SW 1271 (cell line): Measurements from ENCODE around the gene ADAT3.
A peak's percentile ranks its signal among the peaks of the same experiment; 100 is the strongest.
"Not testable (repeated sequence)": the region's sequence is repeated elsewhere in the genome, so short reads cannot be mapped to it uniquely, and the experiment has no call there.

Experiments used
- DNase-seq, 2 experiments: peaks; one replicate each; lab custom pipeline; 2025; lab: John Stamatoyannopoulos, UW

Gene ADAT3

GRCh38 chr19:1866693-1867348 lies 38.4 kb upstream of the ADAT3 start:
- DNase-seq = no peak

- no peak for DNase-seq
These were observed 37.9 kb upstream of the ADAT3 start for GRCh38 chr19:1867349-1867724.

GRCh38 chr19:1868971-1869370 lies 36.2 kb upstream of the ADAT3 start:
- no peak for DNase-seq

GRCh38 chr19:1871140-1871597 lies 34.0 kb upstream of the ADAT3 start:
- no peak for DNase-seq

DNA sequence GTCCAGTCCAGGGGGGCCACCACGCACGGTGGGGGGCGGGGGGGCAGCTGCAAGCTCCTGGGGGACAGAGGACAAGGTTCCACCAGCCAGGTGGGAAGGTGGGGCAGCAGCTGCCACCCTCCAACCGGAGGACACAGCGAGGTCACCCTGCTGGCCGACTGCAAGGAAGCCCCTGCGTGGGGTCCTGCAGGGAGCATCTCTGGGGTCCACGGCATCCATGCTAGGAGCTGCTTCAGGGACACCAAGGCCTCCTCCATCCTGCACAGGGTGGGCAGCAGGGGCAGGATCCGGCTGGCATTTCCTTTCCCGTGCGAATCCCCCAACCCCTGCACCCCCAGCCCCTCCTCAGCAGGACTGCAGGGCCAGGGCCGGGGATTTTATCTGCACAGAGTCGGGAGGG lies 33.6 kb upstream of the ADAT3 start:
- DNase-seq = no peak

- no peak for DNase-seq
These were observed 32.2 kb upstream of the ADAT3 start for GRCh38 chr19:1872807-1873523.

- no peak for DNase-seq
These were observed 31.4 kb upstream of the ADAT3 start for GRCh38 chr19:1873524-1874473.

DNA sequence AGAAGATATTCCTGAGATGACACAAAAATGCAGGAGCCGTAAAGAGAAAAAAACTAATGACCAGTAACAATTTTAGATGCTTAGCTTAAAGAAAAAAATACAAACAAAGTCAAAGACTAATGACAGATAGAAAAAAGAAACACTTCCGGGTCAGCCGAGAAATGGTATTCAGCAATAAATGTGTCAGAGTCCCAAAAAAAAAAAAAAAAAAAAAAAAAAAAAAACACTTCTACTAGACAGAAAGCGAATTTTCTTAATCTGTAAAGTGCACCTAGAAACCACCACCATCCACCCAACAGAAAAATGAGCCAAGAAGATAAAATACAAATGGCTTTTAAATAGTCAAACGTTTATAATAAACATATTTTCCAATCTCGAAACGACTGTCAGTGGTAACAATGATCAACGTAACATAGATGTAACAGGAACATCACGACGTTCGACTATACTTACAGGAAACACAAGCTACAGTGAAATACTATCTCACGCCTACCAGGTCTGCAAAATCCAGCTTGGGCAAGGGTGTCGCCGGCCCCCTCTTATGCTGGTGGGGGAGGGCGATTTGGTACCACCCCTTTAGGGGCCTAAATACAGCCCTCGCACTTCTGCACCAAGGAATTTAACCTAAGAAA lies 30.5 kb upstream of the ADAT3 start:
- peak in 1 of 2 experiments; percentile 46 for DNase-seq

DNA sequence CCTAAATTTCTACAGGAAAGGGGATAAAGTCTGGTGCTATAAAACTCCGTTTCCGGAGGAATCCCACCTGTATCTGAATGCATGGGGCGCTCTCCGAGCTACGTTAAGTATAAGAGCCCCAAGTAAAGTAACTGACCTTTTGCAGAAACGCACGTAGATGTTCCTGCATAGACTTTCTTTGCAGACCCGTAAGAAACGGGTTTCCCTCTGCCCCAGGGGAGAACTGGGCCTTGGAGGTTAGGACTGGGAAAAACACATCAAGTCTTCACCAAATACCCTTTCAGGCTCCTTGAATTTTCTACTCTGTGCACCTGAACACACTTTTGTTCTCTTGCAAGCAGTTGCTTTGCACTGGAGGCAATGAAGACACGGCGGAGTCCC lies 29.9 kb upstream of the ADAT3 start:
- DNase-seq = not testable (repeated sequence)

DNA sequence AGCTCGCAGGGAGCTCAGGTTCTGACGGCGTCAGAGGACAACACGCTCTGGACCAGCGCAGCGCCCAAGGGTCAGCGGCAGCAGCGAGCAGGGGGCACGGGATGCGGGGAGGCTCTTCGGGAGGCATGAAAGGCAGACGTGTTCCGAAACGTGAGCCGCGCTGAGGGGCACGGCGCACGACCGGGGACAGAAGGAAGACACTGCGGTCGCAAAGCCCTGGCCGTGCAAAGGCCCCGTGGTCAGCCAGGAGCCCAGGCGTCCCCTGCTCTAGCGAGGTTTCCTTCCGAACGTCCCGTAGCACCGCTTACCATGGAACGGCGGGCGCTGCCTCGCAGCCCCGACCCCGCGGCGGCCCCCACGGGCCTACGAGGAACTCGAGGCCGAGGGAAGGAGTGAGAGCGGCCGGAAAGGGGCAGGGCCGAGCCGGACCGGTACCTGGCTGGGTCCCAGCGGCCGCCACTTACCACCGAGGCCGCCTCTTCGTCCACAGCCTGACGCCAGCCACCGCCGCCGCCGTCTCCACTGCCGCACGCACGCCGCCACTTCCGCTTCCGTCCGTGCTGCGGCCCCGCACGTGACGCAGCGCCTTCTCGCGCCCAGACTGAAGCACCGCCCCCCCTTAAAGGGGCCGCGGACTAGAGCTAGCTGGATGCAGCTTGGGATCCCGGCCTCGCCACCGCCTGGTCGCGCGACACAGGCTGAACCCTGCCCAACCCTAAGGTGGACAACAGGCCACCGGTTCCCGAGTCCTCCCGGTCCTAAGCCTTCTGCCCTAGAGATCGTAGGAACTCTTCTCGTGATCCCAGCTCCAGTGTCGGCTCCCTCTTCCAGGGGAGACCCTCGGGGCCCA lies 29.3 kb upstream of the ADAT3 start:
- DNase-seq = peak; percentile 80 to 88

GRCh38 chr19:1876496-1877279 lies 28.5 kb upstream of the ADAT3 start:
- not testable (repeated sequence) for DNase-seq

DNA sequence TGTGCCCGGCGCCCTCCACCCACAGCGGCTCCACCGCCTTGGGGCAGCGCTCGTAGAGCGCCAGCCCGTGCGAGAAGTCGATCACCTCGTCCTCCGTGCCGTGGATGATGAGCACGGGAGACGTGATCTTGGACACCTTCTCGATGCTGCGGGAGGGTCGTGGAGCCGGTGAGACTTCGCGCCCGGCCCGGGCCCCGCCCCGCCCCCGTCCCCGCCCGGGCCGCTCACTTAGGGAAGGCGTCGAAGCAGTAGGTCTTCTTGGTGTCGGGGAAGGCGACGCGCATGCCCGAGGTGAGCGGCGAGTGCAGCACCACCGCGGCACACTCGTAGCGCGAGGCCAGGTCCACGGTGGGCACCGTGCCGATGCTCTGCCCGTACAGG lies 27.9 kb upstream of the ADAT3 start:
- DNase-seq = not testable (repeated sequence)

- not testable (repeated sequence) for DNase-seq
These were observed 26.6 kb upstream of the ADAT3 start for GRCh38 chr19:1878583-1878982.

GRCh38 chr19:1879982-1880381 lies 25.2 kb upstream of the ADAT3 start:
- DNase-seq = not testable (repeated sequence)

DNA sequence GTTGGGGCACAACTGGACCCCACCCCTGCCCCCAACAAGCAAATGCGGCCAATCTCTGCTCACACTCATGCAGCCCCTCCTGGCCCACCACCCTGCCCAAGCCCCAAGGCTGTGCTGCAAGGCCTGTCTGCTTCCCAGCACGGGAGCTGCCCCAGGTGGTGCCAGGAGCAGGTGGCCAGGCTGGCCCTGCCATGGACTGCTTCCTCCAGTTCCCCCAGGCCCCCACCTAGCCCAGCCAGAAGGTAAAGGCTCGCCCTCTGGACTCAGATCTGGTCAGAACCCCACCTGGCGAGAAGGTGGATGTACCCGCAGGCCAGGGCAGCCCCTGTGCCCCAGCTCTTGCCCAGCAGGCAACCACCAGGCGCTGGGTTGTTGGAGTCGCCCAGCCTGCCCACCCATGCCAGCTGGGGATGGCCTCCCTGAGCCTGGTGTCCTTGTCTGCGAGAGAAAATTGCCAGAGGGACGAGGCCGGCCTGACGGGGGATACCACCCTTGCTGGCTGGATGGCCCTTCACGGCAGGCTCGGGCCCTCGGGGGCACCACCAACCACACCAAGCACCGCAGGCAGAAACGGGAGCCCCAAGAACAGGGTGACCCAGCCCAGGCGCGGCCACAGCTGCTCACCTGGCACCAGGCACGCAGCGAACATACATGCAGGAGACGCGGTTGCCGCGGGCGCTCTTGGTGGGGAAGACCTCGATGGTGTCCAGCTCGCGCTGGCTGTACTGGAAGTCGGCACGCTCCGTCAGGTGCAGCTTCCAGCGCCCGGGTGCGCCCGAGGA lies 24.4 kb upstream of the ADAT3 start:
- no peak for DNase-seq

DNA sequence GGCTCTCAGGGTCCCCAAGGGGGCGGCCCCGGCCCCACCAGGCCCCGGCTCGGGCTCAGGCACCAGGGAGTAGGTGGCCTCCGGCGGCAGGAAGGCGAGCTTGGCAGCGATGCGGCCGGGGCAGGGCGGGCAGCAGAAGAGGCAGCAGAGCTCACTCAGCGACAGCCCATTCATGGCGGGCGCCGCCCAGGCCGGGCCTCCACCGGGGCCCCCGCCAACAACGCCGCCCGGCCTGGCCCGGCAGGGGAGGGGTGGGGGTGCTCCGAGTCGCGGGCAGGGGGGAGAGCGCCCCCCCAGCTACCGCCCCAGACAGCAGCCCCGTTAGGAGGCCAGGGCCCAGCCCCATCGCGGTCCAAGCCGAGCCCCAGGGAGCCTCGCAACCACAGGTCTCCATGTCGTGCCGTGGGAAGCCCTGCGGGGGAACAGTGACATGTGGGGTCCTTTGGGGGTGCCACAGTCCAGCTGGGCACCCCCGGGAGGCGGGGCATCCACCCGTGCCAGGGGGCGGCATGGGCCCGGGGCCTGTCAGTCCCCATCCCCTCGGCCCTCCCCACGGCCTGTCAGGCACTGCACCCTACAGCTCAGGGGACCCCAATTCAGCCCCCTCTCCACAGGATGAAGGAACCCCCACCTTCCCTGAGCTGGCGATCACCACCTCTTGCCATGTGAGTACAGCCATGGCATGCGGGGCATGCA lies 23.7 kb upstream of the ADAT3 start:
- DNase-seq = not testable (repeated sequence)

DNA sequence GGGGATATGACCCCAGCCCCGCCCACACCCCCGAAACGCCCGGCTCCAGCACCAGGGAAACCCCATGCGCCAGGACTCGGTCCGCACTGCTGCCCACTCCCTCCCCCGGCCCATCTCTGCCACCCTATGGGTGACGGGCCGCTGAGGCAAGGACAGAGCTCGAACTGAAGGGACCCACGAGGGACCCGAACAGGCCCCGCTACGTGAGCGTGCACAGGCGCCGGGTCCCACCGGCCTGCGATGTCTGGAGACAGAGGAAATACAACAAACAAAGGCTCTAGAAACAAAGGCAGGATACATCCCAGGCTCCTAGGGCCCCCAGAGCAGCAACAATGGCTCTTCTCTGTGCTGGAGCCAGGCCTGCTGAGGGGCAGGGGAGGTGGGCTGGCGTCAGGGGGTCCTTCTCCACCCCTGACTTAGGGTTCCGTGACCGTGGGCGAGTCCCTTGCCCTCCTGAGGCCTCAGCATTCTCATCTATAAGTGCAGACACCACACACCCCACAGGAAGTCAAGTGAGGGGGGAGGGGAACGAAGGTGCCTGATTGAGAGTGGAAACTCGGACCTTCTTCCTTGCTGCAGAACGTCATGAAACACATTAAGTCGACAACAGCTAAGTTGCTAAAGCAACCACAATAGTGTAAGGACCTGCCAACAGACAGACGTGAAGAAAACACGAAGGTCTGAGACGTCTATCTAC lies 23.0 kb upstream of the ADAT3 start:
- DNase-seq = no peak
